ENCODE data around the gene TOP3B.

TOP3B gene

DNA sequence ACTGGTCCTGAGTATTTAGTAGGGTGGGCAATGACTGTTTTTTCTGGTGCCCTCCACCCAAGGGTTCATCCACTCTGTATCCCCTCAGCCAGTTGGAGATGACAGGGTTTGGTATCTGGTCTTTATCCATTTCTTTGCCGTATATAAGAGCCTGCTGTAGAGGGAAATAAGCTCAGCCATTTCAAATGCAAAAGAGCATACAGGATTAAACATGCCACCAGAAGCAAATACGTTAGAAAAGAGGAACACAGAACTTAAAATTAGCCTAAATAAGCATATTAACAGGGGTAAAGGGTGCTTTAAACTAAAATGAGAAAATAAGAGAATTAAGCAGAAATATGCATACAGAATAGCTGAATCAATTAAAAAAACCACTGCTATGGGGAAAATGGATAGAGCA lies 27.8 kb upstream of the TOP3B start:
- Histone ChIP-seq H3K27ac (ENCODE audit: low read length) (no peak overlapping the region), H3K36me3 (ENCODE audit: control insufficient read depth, insufficient read depth, low read length) (no peaks in the 10 kb centered on the region), H3K4me3 (ENCODE audit: low read length) (no peak overlapping the region), H3K4me1 (ENCODE audit: control insufficient read depth, insufficient read depth, low read length) (no peaks in the 10 kb centered on the region), H3K27me3 (ENCODE audit: control insufficient read depth, insufficient read depth, low read length) (peaks cover 12% of the 10 kb centered on the region; the same call in 1 of the 2 replicates), H3K9me3 (ENCODE audit: control insufficient read depth, insufficient read depth, low read length) (no peaks in the 10 kb centered on the region)
- DNase-seq (ENCODE audit: low read depth, low spot score) = no peak
- no CpG with 5 or more reads among the region's 2 CpGs for WGBS (ENCODE audit: insufficient coverage, insufficient read length)

DNA sequence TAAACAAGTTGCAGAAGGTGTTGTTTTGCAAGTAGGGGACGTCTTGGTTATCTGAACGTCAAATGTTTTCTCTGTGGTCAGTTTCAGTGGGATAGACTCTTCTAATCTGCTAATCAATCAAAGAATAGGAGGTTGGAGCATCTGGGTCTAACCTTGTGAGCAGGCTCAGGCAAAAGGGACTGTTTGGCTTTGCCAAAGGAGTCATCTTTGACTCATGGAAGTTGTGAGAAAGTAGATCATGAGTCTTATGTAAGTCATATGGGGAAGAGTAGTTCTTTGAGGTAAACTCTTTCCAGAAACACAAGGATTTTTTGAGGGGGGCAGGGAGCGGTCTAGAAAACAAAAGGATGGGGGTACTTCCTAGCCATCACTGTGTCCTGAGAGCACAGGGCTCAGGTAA lies 27.1 kb upstream of the TOP3B start:
- Histone ChIP-seq H3K27me3 (ENCODE audit: control insufficient read depth, insufficient read depth, low read length) (peaks cover 12% of the 10 kb centered on the region), H3K9me3 (ENCODE audit: control insufficient read depth, insufficient read depth, low read length) (no peaks in the 10 kb centered on the region), H3K4me1 (ENCODE audit: control insufficient read depth, insufficient read depth, low read length) (no peaks in the 10 kb centered on the region), H3K36me3 (ENCODE audit: control insufficient read depth, insufficient read depth, low read length) (no peaks in the 10 kb centered on the region), H3K4me3 (ENCODE audit: low read length) (no peak overlapping the region), H3K27ac (ENCODE audit: low read length) (no peak overlapping the region)
- WGBS (ENCODE audit: insufficient coverage, insufficient read length) = no CpG with 5 or more reads among the region's 3 CpGs
- DNase-seq (ENCODE audit: low read depth, low spot score) = no peak

DNA sequence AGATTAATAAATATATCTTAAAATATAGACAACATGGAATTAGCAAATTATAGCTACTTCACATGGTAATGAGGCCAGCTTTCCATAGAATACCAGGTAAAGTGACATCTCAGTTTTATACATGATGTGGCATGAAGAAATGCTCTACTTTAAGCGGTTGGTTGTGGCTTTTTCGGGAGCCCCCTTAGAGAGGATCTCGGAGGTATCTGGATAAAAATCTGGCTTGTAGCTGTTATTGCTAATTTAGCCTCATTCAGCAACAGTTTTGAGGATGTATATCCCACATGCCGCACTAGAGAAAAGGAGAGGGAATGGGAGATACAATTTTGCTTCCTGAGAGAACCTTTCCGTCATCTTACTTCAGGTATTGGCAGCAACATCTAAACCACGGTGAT lies 24.0 kb upstream of the TOP3B start:
- no CpG with 5 or more reads among the region's 6 CpGs for WGBS (ENCODE audit: insufficient coverage, insufficient read length)
- DNase-seq (ENCODE audit: low read depth, low spot score) = no peak
- no peaks in the 10 kb centered on the region for H3K4me1 ChIP-seq (ENCODE audit: control insufficient read depth, insufficient read depth, low read length)
- no peak overlapping the region for H3K27ac ChIP-seq (ENCODE audit: low read length)
- H3K36me3 ChIP-seq (ENCODE audit: control insufficient read depth, insufficient read depth, low read length) = no peaks in the 10 kb centered on the region
- no peaks in the 10 kb centered on the region for H3K9me3 ChIP-seq (ENCODE audit: control insufficient read depth, insufficient read depth, low read length)
- peaks cover 13% of the 10 kb centered on the region for H3K27me3 ChIP-seq (ENCODE audit: control insufficient read depth, insufficient read depth, low read length)
- H3K4me3 ChIP-seq (ENCODE audit: low read length) = no peak overlapping the region

DNA sequence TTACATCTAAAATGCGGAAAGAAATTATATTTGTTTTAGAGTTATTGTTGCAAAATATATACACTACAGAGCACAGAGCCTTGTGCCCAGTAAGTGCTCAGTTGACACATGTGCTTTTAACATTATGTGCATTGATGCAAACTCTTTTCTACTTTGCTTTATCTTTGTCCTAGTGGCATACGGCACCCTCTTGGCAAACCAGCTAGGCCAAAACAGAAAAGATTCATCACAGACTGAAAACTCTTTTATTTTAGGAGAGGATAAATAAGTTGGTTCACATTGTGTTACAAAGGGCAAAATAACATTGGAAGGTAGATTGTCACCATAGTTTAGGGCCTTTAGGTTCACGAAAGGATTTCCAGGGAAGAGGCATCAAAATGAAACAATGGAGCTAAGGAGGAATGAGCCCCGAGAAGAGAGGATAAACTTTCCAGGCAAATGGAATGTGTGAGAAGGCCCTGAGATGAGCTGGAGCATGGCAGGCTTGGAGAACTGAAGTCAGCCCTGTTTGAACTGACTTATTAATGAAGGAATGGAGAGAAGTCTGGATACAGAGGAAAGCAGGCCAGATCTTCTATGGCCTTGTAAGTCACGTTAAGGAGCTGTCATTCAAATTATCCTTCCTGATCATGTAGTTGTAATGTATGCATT lies 23.5 kb upstream of the TOP3B start:
- no peak for DNase-seq (ENCODE audit: low read depth, low spot score)
- H3K36me3 ChIP-seq (ENCODE audit: control insufficient read depth, insufficient read depth, low read length) = no peaks in the 10 kb centered on the region
- H3K4me1 ChIP-seq (ENCODE audit: control insufficient read depth, insufficient read depth, low read length) = no peaks in the 10 kb centered on the region
- H3K27ac ChIP-seq (ENCODE audit: low read length) = no peak overlapping the region
- peaks cover 13% of the 10 kb centered on the region for H3K27me3 ChIP-seq (ENCODE audit: control insufficient read depth, insufficient read depth, low read length)
- H3K9me3 ChIP-seq (ENCODE audit: control insufficient read depth, insufficient read depth, low read length) = no peaks in the 10 kb centered on the region
- WGBS (ENCODE audit: insufficient coverage, insufficient read length) = no CpG with 5 or more reads among the region's 5 CpGs
- no peak overlapping the region for H3K4me3 ChIP-seq (ENCODE audit: low read length)

DNA sequence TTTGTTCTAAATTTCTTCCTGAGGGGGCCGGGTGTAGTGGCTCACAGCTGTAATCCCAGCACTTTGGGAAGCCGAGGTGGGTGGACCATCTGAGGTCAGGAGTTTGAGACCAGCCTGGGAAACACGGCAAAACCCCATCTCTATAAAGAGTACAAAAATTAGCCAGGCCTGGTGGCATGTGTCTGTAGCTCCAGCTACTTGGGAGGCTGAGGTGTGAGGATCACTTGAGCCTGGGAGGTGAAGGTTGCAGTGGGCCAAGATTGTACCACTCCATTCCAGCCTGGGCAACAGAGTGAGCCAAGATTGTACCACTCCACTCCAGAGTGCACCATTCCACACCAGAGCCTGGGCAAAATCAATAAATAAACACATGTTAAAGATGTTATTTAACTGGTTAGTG lies 20.6 kb upstream of the TOP3B start:
- Histone ChIP-seq H3K4me1 (ENCODE audit: control insufficient read depth, insufficient read depth, low read length) (no peaks in the 10 kb centered on the region), H3K9me3 (ENCODE audit: control insufficient read depth, insufficient read depth, low read length) (no peaks in the 10 kb centered on the region), H3K27ac (ENCODE audit: low read length) (no peak overlapping the region), H3K36me3 (ENCODE audit: control insufficient read depth, insufficient read depth, low read length) (no peaks in the 10 kb centered on the region), H3K4me3 (ENCODE audit: low read length) (no peak overlapping the region), H3K27me3 (ENCODE audit: control insufficient read depth, insufficient read depth, low read length) (peaks cover 8% of the 10 kb centered on the region)
- no CpG with 5 or more reads among the region's 3 CpGs for WGBS (ENCODE audit: insufficient coverage, insufficient read length)
- DNase-seq (ENCODE audit: low read depth, low spot score) = no peak

DNA sequence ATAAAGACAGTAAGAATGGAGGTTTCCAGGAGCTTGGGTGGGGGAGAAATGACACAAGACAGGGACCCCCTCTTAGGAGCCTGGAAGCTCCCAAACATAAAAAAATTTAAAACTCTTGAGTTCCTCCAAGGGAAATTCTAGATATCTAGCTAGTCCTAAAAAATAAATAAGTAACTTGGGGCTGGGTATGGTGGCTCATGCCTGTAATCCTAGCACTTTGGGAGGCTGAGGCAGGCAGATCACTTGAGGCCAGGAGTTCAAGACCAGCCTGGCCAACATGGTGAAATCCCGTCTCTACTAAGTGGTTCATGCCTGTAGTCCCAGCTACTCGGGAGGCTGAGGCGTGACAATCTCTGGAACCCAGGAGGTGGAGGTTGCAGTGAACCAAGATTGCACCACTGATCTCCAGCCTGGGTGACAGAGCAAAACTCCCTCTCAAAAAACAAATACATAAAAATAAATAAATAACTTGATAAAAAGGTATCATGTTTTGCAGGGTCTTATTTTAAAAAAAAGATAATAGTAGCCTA lies 20.0 kb upstream of the TOP3B start:
- H3K27me3 ChIP-seq (ENCODE audit: control insufficient read depth, insufficient read depth, low read length) = peaks cover 8% of the 10 kb centered on the region
- WGBS (ENCODE audit: insufficient coverage, insufficient read length) = no CpG with 5 or more reads among the region's 3 CpGs
- no peak overlapping the region for H3K27ac ChIP-seq (ENCODE audit: low read length)
- H3K9me3 ChIP-seq (ENCODE audit: control insufficient read depth, insufficient read depth, low read length) = no peaks in the 10 kb centered on the region
- no peak overlapping the region for H3K4me3 ChIP-seq (ENCODE audit: low read length)
- no peak for DNase-seq (ENCODE audit: low read depth, low spot score)
- no peaks in the 10 kb centered on the region for H3K4me1 ChIP-seq (ENCODE audit: control insufficient read depth, insufficient read depth, low read length)
- H3K36me3 ChIP-seq (ENCODE audit: control insufficient read depth, insufficient read depth, low read length) = no peaks in the 10 kb centered on the region

DNA sequence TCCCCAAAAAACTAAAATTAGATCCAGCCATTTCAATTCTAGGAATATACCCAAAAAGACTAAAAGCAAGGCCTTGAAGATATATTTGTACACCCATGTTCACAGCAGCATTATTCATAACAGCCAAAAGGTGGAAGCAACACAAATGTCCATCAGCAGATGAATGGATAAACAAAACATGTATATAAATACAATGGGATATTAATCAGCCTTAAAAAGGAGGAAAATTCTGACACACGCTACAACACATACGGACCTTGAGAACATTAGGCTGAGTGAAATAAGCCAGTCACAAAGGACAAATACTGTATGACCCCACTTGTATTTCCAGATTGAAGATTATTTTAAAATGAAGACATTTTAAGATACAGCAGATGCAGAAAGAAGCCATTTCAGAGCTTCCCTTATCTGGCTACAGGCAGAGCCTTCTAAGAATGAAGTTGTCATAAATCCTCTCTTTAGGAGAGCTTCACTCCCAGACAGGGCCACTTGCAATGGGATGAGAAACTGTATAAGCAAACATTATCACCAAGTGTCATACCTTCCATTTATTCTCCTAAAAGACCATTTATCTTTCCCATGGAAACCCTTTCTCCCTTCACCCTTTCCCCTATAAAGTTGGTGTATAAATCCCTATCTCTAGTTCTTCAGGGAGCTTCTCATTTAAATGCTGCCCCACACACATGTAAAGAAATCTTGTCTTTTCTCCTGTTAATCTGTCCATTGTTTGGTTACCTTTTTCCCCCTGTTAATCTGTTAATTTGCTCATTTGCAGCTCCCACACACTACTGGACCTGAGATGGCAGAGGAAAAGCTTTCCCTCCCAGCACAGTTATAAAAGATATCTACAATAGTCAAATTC lies 19.3 kb upstream of the TOP3B start:
- DNase-seq (ENCODE audit: low read depth, low spot score) = no peak
- H3K36me3 ChIP-seq (ENCODE audit: control insufficient read depth, insufficient read depth, low read length) = no peaks in the 10 kb centered on the region
- no CpG with 5 or more reads among the region's 2 CpGs for WGBS (ENCODE audit: insufficient coverage, insufficient read length)

DNA sequence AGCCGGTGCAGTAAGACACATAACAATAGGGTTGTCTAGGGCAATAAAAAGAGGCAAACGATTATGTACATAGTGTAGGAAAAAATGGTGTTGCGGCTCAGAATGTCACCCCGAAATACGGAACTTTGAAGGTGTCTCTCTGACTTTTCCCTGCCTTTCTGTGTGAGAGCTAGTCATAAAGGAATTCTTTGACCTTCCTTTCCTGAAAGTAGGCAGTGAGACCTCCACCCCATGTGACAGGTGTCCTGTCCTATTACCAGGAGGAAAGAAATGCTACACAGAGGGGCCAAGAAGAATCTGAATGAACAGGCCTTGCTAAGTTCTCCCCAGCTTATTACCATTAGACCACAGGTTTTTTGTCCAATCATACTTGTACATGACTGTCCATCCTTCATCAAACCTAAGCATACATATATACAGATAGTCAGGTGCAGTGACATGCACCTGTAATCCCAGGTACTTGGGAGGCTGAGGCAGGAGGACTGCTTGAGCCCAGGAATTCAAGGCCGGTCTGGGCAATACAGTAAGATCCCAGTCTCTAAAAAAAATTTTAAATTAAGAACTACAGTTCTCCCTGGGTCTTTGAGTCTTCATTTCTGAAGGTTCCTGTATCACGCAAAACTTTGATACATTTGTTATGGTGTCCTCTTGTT lies 16.1 kb upstream of the TOP3B start:
- Histone ChIP-seq H3K27ac (ENCODE audit: low read length) (no peak overlapping the region), H3K27me3 (ENCODE audit: control insufficient read depth, insufficient read depth, low read length) (peaks cover 23% of the 10 kb centered on the region), H3K36me3 (ENCODE audit: control insufficient read depth, insufficient read depth, low read length) (no peaks in the 10 kb centered on the region), H3K4me3 (ENCODE audit: low read length) (no peak overlapping the region), H3K9me3 (ENCODE audit: control insufficient read depth, insufficient read depth, low read length) (no peaks in the 10 kb centered on the region), H3K4me1 (ENCODE audit: control insufficient read depth, insufficient read depth, low read length) (no peaks in the 10 kb centered on the region)
- WGBS (ENCODE audit: insufficient coverage, insufficient read length) = no CpG with 5 or more reads among the region's 7 CpGs
- DNase-seq (ENCODE audit: low read depth, low spot score) = no peak

More for the DNA sequence above, 19.3 kb upstream of the TOP3B start:
- H3K9me3 ChIP-seq (ENCODE audit: control insufficient read depth, insufficient read depth, low read length) = no peaks in the 10 kb centered on the region
- H3K4me3 ChIP-seq (ENCODE audit: low read length) = no peak overlapping the region
- H3K27me3 ChIP-seq (ENCODE audit: control insufficient read depth, insufficient read depth, low read length) = peaks cover 8% of the 10 kb centered on the region
- no peak overlapping the region for H3K27ac ChIP-seq (ENCODE audit: low read length)
- H3K4me1 ChIP-seq (ENCODE audit: control insufficient read depth, insufficient read depth, low read length) = no peaks in the 10 kb centered on the region

DNA sequence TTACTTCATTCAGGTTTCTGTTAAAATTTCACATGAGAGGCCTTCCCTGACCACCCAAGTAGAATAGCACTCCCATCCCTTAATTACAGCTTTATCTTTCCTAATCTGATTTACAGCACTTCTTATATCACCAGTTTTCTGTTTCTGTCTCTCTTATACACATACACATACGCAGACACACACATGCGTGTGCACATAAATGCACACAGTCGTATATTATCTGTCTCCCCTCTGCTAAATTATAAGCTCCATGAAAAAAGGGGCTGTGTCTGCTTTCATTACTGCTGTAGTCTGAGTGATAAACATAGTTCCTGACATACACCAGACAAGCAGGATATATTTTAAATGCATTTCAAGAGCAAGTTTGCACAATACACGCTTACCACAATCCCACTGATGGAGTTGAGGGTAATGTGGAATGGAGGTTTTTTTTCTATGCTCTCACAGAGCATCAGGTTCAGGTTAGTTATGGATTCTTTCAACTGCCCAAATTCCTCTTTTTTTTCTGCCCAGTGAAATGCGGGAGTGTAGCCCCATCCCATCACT lies 13.7 kb upstream of the TOP3B start:
- Histone ChIP-seq H3K36me3 (ENCODE audit: control insufficient read depth, insufficient read depth, low read length) (no peaks in the 10 kb centered on the region), H3K27me3 (ENCODE audit: control insufficient read depth, insufficient read depth, low read length) (peaks cover 27% of the 10 kb centered on the region), H3K9me3 (ENCODE audit: control insufficient read depth, insufficient read depth, low read length) (no peaks in the 10 kb centered on the region), H3K27ac (ENCODE audit: low read length) (no peak overlapping the region), H3K4me3 (ENCODE audit: low read length) (no peak overlapping the region), H3K4me1 (ENCODE audit: control insufficient read depth, insufficient read depth, low read length) (no peaks in the 10 kb centered on the region)
- no CpG with 5 or more reads among the region's 5 CpGs for WGBS (ENCODE audit: insufficient coverage, insufficient read length)
- DNase-seq (ENCODE audit: low read depth, low spot score) = no peak

DNA sequence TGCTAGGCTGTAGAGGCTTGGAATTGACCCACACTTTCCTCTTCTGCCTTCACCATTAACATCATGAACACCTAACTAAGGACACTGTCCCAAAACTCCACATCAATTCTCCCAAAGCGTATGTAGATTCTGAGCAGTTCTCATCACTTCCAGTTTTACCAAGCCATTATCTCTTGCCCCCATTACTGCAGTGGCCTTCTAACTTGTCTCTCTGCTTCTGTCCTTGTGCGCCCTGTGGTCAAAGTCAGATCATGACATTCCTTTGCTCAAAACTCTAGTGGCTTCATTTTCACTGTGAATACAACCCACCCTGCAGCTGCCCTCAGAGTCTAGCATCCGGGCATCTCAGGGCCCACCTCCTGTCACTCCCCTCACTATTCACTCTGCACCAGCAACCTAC lies 13.1 kb upstream of the TOP3B start:
- Histone ChIP-seq H3K27ac (ENCODE audit: low read length) (no peak overlapping the region), H3K36me3 (ENCODE audit: control insufficient read depth, insufficient read depth, low read length) (no peaks in the 10 kb centered on the region), H3K4me3 (ENCODE audit: low read length) (no peak overlapping the region), H3K27me3 (ENCODE audit: control insufficient read depth, insufficient read depth, low read length) (peaks cover 30% of the 10 kb centered on the region), H3K4me1 (ENCODE audit: control insufficient read depth, insufficient read depth, low read length) (no peaks in the 10 kb centered on the region), H3K9me3 (ENCODE audit: control insufficient read depth, insufficient read depth, low read length) (no peaks in the 10 kb centered on the region)
- no peak for DNase-seq (ENCODE audit: low read depth, low spot score)
- WGBS (ENCODE audit: insufficient coverage, insufficient read length) = no CpG with 5 or more reads among the region's 3 CpGs

Data from iPS DF 6.9 (cell line).